Activated T-helper 1 cell treated with Interleukin-2 at 50 U/mL for 16 hours (primary cell): Measurements from ENCODE around the gene CCDC12.

Experiments used
- DNase-seq: peaks from one replicate; pipeline ENCODE4 v3.0.0-alpha.2; 2020; ENCODE audit warnings: low read depth

The CCDC12 gene

GRCh38 chr3:46976326-46977190 is at the start of gene CCDC12:
TSS of gene CCDC12 (minus strand) at chr3:46976745. CDS start at chr3:46976732, 13 bp downstream.
- peak; percentile 88 for DNase-seq

GRCh38 chr3:47024932-47025331 is 48.4 kb upstream of the CCDC12 start:
- DNase-seq = no peak

GRCh38 chr3:47022641-47023071 is 46.1 kb upstream of the CCDC12 start:
- no peak for DNase-seq

- no peak for DNase-seq
These were observed 43.8 kb upstream of the CCDC12 start for GRCh38 chr3:47020311-47020710.

- no peak for DNase-seq
These were observed 42.7 kb upstream of the CCDC12 start for GRCh38 chr3:47019201-47019600.

GRCh38 chr3:47018269-47018611 is 41.7 kb upstream of the CCDC12 start:
- no peak for DNase-seq

- DNase-seq = no peak
These were observed 41.1 kb upstream of the CCDC12 start for GRCh38 chr3:47017504-47018268.

GRCh38 chr3:47016934-47017435 is 40.4 kb upstream of the CCDC12 start:
- no peak for DNase-seq

GRCh38 chr3:47016086-47016933 is 39.8 kb upstream of the CCDC12 start:
- DNase-seq = no peak

- no peak for DNase-seq
These were observed 38.6 kb upstream of the CCDC12 start for GRCh38 chr3:47015151-47015550.

GRCh38 chr3:47014036-47014435 is 37.5 kb upstream of the CCDC12 start:
- DNase-seq = no peak

GRCh38 chr3:47013231-47013630 is 36.7 kb upstream of the CCDC12 start:
- no peak for DNase-seq

GRCh38 chr3:47012342-47013230 is 36.0 kb upstream of the CCDC12 start:
- DNase-seq = no peak

GRCh38 chr3:47011371-47011770 is 34.8 kb upstream of the CCDC12 start:
- no peak for DNase-seq

- DNase-seq = no peak
These were observed 34.4 kb upstream of the CCDC12 start for GRCh38 chr3:47010910-47011309.

- no peak for DNase-seq
These were observed 33.7 kb upstream of the CCDC12 start for GRCh38 chr3:47010111-47010712.

GRCh38 chr3:47009225-47010110 is 32.9 kb upstream of the CCDC12 start:
- DNase-seq = peak; percentile 50

GRCh38 chr3:47008851-47009224 is 32.3 kb upstream of the CCDC12 start:
- DNase-seq = no peak

- DNase-seq = no peak
These were observed 31.8 kb upstream of the CCDC12 start for GRCh38 chr3:47008234-47008796.
